Glutamatergic neuron (in vitro differentiated cells): ENCODE measurements around the gene UBR1. TPM values are rescaled to one million over a fixed set of nuclear protein-coding genes. Genes with fewer than 3 reads are reported as not detected.

Source experiments
- DNase-seq: peaks from one replicate; pipeline ENCODE4 v3.0.0; 2022
- H3K27ac Mint-ChIP-seq: one replicate; pipeline ENCODE4 v1.8.0; 2020; ENCODE audit warnings: mild to moderate bottlenecking, mixed read lengths, inconsistent platforms; ENCODE audit not compliant: unreplicated experiment
- H3K27me3 Mint-ChIP-seq: one replicate; pipeline ENCODE4 v1.8.0; 2020; ENCODE audit warnings: mild to moderate bottlenecking, moderate library complexity, mixed read lengths, inconsistent platforms; ENCODE audit not compliant: unreplicated experiment
- H3K36me3 Mint-ChIP-seq: one replicate; pipeline ENCODE4 v1.8.0; 2020; ENCODE audit warnings: mild to moderate bottlenecking, mixed read lengths, inconsistent platforms; ENCODE audit not compliant: unreplicated experiment
- H3K4me1 Mint-ChIP-seq: one replicate; pipeline ENCODE4 v1.8.0; 2020; ENCODE audit warnings: mild to moderate bottlenecking, low read depth, mixed read lengths, inconsistent platforms; ENCODE audit not compliant: unreplicated experiment
- H3K4me3 Mint-ChIP-seq: one replicate; pipeline ENCODE4 v1.8.0; 2020; ENCODE audit warnings: mild to moderate bottlenecking, mixed read lengths, inconsistent platforms; ENCODE audit not compliant: unreplicated experiment
- H3K9me3 Mint-ChIP-seq: one replicate; pipeline ENCODE4 v1.8.0; 2020; ENCODE audit warnings: mild to moderate bottlenecking, moderate library complexity, mixed read lengths, inconsistent platforms; ENCODE audit not compliant: unreplicated experiment
- long read RNA-seq: library from polyadenylated mRNA; unstranded; transcript quantifications from one replicate; pipeline ENCODE4 v2.0.0, GENCODE V29; 2020; ENCODE audit not compliant: unreplicated experiment
- total RNA-seq: library from RNA; stranded (reverse); fragmentation: NEBNext Ultra II Directional; extraction: Animal tissue kit (Norgen Biotek cat#: 25700); gene quantifications from one replicate; pipeline ENCODE4 v1.2.1, GENCODE V29; 2021; ENCODE audit not compliant: unreplicated experiment
- TF ChIP-seq, protein P1 (sequence below): fragments of 200-600 bp; sonication (generic); IDR thresholded peaks from one replicate; pipeline ENCODE4 v1.5.0; 2021; ENCODE audit not compliant: partially characterized antibody, unreplicated experiment

UBR1 gene
- total RNA-seq = 39.9 TPM
- long read RNA-seq, partial matches to known transcripts = 2 of 4 reads
- long read RNA-seq, other reads (novel, unspliced or antisense) = 2 of 4 reads

DNA sequence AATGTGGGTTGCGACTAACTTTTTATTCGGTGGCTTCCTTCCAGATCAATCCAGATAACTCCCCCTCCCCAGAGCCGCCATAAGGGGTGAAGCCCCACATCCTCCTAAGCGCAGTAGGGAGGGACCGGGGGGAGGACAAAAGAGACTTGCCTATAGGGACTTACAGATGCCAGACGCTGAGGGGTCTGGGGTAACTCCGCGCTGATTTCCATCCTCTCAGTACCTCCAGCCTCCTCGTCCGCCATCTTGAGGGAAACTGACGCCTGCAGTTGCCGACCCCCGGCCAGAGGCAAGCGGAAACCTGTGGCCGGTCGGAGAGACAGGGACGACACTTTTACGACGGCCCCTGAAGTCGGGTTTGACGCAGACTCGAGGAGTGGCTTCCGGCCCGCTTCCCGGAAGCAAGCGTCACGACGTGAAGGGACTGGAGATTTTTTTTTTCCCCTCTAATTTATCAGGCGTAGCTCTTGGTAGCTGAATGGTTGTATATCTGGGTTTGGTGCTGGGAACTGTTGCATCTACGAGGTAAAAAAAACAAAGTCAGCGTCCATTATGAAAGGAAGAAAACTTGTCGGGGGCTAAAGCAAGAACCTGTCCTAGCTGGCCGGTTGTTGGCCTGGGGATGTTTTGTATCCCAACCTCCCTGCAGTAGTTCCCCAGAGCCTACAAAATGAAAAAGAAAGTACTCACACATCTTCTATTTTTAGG is at the start of gene UBR1:
TSS of gene UBR1 (minus strand) at position 261 of the 708 bp plus-strand sequence. CDS start at position 245, 16 bp downstream.
- Mint-ChIP-seq H3K4me3 (peak within 1 kb of the TSS; percentile 94), H3K27me3 (no peaks in the 10 kb centered on the region), H3K36me3 (no peaks in the 10 kb centered on the region), H3K9me3 (no peaks in the 10 kb centered on the region), H3K4me1 (peaks cover 3% of the 10 kb centered on the region), H3K27ac (peak within 1 kb of the TSS; percentile 93)
- DNase-seq = peak; percentile 91
- TF ChIP-seq, protein P1, sequence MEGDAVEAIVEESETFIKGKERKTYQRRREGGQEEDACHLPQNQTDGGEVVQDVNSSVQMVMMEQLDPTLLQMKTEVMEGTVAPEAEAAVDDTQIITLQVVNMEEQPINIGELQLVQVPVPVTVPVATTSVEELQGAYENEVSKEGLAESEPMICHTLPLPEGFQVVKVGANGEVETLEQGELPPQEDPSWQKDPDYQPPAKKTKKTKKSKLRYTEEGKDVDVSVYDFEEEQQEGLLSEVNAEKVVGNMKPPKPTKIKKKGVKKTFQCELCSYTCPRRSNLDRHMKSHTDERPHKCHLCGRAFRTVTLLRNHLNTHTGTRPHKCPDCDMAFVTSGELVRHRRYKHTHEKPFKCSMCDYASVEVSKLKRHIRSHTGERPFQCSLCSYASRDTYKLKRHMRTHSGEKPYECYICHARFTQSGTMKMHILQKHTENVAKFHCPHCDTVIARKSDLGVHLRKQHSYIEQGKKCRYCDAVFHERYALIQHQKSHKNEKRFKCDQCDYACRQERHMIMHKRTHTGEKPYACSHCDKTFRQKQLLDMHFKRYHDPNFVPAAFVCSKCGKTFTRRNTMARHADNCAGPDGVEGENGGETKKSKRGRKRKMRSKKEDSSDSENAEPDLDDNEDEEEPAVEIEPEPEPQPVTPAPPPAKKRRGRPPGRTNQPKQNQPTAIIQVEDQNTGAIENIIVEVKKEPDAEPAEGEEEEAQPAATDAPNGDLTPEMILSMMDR = no peak

DNA sequence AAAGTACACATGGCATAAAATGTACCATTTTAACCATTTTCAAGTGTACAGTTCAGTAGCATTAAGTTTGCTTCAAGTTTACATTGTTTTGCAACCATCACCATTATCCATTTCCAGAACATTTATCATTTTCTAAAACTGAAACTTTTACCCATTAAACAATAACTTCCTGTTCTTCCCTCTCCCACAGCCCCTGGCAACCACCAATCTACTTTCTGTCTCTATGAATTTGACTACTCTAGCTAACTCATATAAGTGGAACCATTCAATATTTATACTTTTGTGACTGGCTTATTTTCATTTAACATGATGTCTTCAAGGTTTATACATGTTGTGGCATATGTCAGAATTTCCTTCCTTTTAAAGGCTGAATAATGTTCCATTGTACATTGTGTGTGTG is 47.4 kb upstream of the UBR1 start:
- no peak for DNase-seq
- H3K27ac Mint-ChIP-seq = no peak overlapping the region
- no peaks in the 10 kb centered on the region for H3K36me3 Mint-ChIP-seq
- no peak overlapping the region for H3K4me3 Mint-ChIP-seq
- H3K27me3 Mint-ChIP-seq = no peaks in the 10 kb centered on the region
- TF ChIP-seq, protein P1 = no peak
- no peaks in the 10 kb centered on the region for H3K4me1 Mint-ChIP-seq
- no peaks in the 10 kb centered on the region for H3K9me3 Mint-ChIP-seq

GRCh38 chr15:43151688-43152087 is 45.9 kb upstream of the UBR1 start:
- DNase-seq = no peak
- Mint-ChIP-seq H3K36me3 (no peaks in the 10 kb centered on the region), H3K4me3 (no peak overlapping the region), H3K27me3 (no peaks in the 10 kb centered on the region), H3K9me3 (no peaks in the 10 kb centered on the region), H3K27ac (no peak overlapping the region), H3K4me1 (no peaks in the 10 kb centered on the region)
- TF ChIP-seq, protein P1 = no peak

GRCh38 chr15:43150191-43150929 is 44.5 kb upstream of the UBR1 start:
- Mint-ChIP-seq H3K27me3 (no peaks in the 10 kb centered on the region), H3K9me3 (no peaks in the 10 kb centered on the region), H3K4me3 (no peak overlapping the region), H3K4me1 (no peaks in the 10 kb centered on the region), H3K27ac (no peak overlapping the region), H3K36me3 (no peaks in the 10 kb centered on the region)
- DNase-seq = no peak
- TF ChIP-seq, protein P1 = no peak

DNA sequence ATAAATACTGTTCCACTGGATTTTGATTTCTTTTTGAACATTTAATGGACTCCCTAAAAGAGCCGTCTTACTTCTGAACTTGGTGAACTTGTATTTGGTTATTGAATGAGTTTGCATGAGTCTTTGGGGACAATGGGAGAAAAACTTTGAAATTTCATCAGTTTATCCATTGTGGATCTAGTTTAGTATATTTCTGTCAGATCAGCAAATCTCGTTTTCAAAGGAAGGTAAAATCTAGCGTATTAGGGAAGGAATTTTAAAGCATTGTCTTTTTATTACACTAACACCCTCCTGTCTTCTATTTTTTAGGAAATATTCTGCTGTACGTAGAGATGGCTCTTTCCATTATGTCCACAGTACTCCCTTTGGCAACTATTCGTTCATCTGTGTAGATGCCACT is 40.3 kb upstream of the UBR1 start:
- Mint-ChIP-seq H3K9me3 (no peaks in the 10 kb centered on the region), H3K4me1 (no peaks in the 10 kb centered on the region), H3K4me3 (no peak overlapping the region), H3K27me3 (no peaks in the 10 kb centered on the region), H3K36me3 (peaks cover 6% of the 10 kb centered on the region), H3K27ac (no peak overlapping the region)
- TF ChIP-seq, protein P1 = no peak
- DNase-seq = no peak
